ENCODE data around the gene CSF1R. TPM values are rescaled to one million over a fixed set of nuclear protein-coding genes. Genes with fewer than 3 reads are reported as not detected.

The CSF1R gene
- total and polyA plus RNA-seq, 4 donors, result 5.4 to 46.2 (median 22.1) TPM

GRCh38 chr5:150044712-150045111 is 41.6 kb downstream of the CSF1R start (continued):
- TF ChIP-seq ZBTB33 (IDR thresholded peaks at IDR 0.05), result no peak
- no peak for TF ChIP-seq EGR1 (IDR thresholded peaks at IDR 0.05; ENCODE audit: low read depth in 2 of 2)

- no peaks in the 10 kb centered on the region for H3K4me1 ChIP-seq (ENCODE audit: control insufficient read depth in 4 of 4, insufficient read depth in 4 of 4, low read length in 3 of 4)
- H3K36me3 ChIP-seq (ENCODE audit: control insufficient read depth in 4 of 4, insufficient read depth in 3 of 4, low read depth in 1 of 4, low read length in 3 of 4), result peaks cover 17 to 83% (median 62%) of the 10 kb centered on the region in 4 donors
- H3K27ac ChIP-seq (ENCODE audit: low read depth in 1 of 2, low read length in 2 of 2), result no peak overlapping the region
- no peak overlapping the region for H3K9ac ChIP-seq (ENCODE audit: low read depth in 1 of 2, low read length in 2 of 2)
- H3K27me3 ChIP-seq (ENCODE audit: control insufficient read depth in 4 of 4, insufficient read depth in 4 of 4, low read length in 3 of 4), result no peaks in the 10 kb centered on the region
- DNase-seq (ENCODE audit: low spot score), result no peak
- TF ChIP-seq FOXA1 (IDR thresholded peaks at IDR 0.05) (no peak), ATF3 (IDR thresholded peaks at IDR 0.05) (no peak), REST (IDR thresholded peaks at IDR 0.05) (no peak), EGR1 (IDR thresholded peaks at IDR 0.05; ENCODE audit: low read depth in 2 of 2) (no peak), RAD21 (IDR thresholded peaks at IDR 0.05) (no peak), GABPA (IDR thresholded peaks at IDR 0.05 in 1 of 2, conservative IDR thresholded peaks at IDR 0.05 in 1 of 2) (no peak), JUND (IDR thresholded peaks at IDR 0.05) (no peak), SP1 (IDR thresholded peaks at IDR 0.05) (no peak), CTCF (IDR thresholded peaks at IDR 0.05; ENCODE audit: low read depth, low read length, missing input control) (no peak), NR2F2 (IDR thresholded peaks at IDR 0.05) (no peak), YY1 (IDR thresholded peaks at IDR 0.05) (no peak), TAF1 (conservative IDR thresholded peaks at IDR 0.05) (no peak), RXRA (IDR thresholded peaks at IDR 0.05) (no peak), FOXA2 (IDR thresholded peaks at IDR 0.05) (no peak)
- H3K4me3 ChIP-seq (ENCODE audit: low read depth in 1 of 3, low read length in 3 of 3), result no peak overlapping the region
- H3K9me3 ChIP-seq (ENCODE audit: control insufficient read depth in 4 of 4, low read length in 3 of 4), result no peaks in the 10 kb centered on the region
Measured at GRCh38 chr5:150044329-150044681, 42.0 kb downstream of the CSF1R start.
